GM21367 (cell line): ENCODE results near the gene C20orf173.
A peak's percentile ranks its signal among the peaks of the same experiment; 100 is the strongest.

Experiments
- ATAC-seq: cut with Tn5 transposase; IDR thresholded peaks from one replicate; pipeline ENCODE4 v1.9.1; 2021; ENCODE audit not compliant: unreplicated experiment

The C20orf173 gene

DNA sequence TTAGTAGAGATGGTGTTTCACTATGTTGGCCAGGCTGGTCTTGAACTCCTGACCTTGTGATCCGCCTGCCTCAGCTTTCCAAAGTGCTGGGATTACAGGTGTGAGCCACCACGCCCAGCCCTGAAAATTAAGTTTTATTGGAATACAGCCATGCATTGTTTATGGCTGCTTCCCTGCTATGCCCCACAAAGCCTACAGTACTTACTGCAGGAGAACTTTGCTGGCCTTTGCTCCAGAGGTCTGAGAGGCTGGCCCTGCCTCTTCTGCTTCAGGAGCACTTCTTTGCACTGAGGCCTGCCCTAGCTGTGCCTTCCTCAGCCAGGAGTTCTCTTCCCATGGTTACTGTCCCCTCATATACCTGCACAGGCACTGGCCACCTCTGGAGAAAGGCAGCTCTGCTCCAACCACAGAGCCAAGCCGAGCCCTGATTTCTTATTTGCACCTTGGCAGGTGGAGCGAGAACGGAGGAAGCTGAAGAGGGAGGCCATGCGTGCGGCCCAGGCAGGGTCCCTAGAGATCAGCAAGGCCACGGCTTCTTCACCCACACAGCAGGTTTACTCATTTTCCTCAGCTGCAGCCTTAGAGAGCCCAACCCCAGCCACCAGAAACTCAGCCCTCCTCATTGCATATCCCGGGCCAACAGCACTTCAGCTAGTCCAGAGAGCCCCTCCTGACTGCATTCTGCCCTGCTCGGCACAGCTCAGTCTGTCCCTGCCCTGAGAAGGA lies 20.8 kb downstream of the C20orf173 start:
- ATAC-seq = no peak

DNA sequence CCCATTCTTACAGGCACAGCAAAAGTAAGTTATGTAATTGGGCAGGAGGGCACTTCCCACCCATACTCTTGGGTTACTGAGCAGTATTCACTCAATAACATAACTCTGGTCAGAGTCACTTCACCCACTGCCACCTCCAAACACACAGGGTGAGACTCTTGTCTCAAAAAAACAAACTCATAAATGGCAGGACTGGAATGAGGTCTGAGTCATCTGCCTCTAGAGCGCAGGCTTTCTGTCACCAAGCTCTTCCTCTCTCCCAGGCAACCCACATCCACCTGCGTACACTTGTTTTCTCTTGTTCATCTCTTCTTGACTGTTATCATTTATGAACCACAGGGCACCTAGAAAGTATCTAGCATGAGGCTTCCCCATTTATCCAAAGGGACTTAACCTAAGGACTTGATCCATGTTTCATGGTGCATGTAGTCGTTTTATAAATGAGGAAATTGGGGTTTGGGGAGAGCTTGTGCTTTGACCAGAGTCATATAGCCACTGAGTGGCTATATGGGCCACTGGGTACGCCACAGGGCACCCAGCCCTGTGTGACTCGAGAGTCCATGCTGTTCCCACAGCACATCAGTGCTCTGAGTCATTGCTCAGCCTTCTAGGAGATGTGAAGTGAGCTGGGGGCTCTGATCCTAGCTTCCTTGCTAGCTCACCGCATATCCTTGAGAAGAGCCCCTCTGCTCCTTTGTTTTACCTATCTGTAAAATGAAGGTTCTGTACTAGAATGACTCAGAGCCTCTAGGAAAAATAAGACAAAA lies 22.4 kb downstream of the C20orf173 start:
- ATAC-seq = no peak

DNA sequence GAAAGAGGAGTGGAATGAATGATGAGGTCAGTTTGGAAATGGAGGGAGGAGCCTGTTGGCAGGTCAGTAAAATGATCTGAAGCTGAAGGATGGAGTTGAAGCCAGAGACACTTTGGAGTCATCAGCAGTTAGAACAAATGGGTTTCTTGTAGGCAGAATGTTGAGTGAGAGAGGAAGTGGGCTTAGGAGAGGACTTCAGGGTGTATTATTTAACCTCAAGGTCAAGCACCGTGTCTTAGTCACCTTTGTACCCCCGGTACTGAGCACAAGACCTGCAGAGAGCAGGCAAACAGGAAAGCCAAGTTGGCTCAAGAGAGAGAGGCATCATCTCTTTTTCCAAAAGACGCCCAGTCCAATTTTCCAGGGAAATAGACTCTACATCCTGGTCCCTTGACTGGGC lies 23.3 kb downstream of the C20orf173 start:
- no peak for ATAC-seq

DNA sequence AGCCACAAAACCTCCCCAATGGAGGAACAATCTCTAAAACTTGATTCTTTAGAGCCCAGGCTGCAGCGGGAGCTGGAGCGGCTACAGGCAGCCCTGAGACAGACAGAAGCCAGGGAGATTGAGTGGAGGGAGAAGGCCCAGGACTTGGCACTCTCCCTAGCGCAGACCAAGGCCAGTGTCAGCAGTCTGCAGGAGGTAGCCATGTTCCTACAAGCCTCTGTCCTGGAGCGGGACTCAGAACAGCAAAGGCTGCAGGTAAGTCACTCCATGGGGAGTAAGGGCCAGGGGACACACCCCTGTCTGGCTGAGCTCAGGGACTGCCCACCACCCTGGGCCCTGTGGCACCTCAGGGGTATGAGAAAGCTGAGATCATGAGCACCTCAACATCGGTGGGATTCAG lies 24.7 kb downstream of the C20orf173 start:
- no peak for ATAC-seq

DNA sequence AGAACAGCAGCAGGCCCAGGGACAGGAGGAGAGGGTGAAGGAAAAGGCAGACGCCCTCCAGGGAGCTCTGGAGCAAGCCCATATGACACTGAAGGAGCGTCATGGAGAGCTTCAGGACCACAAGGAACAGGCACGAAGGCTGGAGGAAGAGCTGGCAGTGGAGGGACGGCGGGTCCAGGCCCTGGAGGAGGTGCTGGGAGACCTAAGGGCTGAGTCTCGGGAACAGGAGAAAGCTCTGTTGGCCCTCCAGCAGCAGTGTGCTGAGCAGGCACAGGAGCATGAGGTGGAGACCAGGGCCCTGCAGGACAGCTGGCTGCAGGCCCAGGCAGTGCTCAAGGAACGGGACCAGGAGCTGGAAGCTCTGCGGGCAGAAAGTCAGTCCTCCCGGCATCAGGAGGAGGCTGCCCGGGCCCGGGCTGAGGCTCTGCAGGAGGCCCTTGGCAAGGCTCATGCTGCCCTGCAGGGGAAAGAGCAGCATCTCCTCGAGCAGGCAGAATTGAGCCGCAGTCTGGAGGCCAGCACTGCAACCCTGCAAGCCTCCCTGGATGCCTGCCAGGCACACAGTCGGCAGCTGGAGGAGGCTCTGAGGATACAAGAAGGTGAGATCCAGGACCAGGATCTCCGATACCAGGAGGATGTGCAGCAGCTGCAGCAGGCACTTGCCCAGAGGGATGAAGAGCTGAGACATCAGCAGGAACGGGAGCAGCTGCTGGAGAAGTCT lies 25.5 kb downstream of the C20orf173 start:
- ATAC-seq = no peak

DNA sequence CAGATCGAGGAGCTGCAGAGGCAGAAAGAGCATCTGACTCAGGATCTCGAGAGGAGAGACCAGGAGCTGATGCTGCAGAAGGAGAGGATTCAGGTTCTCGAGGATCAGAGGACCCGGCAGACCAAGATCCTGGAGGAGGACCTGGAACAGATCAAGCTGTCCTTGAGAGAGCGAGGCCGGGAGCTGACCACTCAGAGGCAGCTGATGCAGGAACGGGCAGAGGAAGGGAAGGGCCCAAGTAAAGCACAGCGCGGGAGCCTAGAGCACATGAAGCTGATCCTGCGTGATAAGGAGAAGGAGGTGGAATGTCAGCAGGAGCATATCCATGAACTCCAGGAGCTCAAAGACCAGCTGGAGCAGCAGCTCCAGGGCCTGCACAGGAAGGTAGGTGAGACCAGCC lies 26.2 kb downstream of the C20orf173 start:
- no peak for ATAC-seq

DNA sequence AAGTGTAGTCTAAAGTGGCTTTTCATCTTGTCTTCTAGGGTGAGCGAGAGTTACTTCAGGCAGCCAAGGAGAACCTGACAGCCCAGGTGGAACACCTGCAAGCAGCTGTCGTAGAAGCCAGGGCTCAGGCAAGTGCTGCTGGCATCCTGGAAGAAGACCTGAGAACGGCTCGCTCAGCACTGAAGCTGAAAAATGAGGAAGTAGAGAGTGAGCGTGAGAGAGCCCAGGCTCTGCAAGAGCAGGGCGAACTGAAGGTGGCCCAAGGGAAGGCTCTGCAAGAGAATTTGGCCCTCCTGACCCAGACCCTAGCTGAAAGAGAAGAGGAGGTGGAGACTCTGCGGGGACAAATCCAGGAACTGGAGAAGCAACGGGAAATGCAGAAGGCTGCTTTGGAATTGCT lies 27.1 kb downstream of the C20orf173 start:
- no peak for ATAC-seq

DNA sequence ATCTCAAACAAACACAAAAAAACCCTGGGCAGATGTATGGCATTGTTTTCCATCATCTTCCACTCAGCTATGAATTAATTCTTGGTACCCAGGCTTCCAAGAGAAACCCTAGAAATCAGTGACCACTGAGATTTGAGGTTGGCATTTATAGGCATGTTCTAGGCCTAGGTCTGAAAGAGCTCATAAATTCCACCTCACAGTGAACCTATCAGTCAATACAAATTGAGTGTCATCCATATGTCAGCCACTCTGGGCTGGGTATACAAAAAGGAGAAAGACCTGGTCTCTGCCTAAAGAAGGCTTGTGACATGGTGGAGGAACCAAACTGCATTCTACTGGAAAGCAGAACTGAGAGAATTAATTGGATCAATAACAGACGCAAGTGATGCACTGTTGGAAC lies 30.2 kb downstream of the C20orf173 start:
- no peak for ATAC-seq

DNA sequence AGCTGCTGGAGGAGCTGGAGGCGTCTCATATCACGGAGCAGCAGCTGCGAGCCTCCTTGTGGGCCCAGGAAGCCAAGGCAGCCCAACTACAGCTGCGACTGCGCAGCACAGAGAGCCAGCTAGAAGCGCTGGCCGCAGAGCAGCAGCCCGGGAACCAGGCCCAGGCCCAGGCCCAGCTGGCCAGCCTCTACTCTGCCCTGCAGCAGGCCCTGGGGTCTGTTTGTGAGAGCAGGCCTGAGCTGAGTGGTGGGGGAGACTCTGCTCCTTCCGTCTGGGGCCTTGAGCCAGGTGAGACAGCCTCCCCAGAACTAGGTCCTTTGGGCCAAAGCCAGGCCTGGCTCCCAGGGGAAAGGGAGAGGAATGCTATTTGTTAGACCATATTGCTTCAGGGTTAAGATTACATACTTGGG lies 31.7 kb downstream of the C20orf173 start:
- no peak for ATAC-seq

DNA sequence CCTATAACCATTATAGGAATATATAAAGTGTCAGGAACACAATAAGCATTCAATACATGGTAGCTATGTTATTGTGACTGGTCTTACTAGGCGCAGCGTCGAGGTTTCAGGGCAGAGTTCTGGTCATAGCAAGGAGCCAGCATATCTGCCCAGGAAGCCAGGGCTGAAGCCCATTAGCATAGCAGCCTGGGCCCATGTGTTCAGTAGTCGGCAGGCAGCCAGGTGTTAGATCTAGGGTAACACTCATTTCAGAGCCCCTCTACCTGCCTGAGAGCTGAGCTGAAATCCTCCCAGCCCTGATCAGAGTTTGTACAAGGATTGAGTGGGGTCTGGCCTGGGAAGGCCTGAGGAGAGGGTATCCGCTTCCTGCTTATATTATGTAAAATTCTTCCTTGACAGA lies 32.1 kb downstream of the C20orf173 start:
- ATAC-seq = no peak

DNA sequence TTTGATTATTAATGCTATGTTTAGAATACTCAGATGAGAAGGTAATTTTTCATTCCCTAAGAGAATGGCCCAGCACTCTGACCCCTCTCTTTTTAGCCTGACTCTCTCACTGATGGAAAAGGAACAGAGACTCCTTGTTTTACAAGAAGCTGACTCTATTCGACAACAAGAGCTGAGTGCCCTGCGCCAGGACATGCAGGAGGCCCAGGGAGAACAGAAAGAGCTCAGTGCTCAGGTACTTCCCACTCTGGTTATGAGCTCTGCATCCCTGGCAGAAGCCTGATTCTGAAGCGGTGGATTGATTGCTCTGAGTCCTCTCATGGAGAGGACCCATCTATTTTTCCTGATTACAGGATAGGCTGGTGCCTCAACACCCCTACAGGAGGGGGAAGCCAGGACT lies 33.0 kb downstream of the C20orf173 start:
- ATAC-seq = no peak

DNA sequence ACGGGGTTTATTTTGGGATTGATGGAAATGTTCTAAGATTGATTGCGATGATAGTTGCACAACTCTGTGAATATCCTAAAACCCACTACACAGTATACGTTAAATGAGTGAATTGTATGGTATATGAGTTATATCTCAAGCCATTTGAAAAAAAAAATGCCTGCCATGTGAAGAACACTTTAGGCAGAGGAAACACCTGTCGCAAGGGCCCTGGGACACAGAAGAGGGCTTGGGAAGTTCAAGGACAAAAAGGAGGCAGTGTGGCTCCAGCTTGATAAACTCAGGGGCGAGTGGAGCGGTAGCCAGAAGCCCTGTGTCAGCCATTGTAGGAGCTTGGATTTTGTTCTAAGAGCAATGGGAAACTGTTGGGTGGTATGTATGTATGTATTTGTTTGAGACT lies 37.1 kb downstream of the C20orf173 start:
- no peak for ATAC-seq

DNA sequence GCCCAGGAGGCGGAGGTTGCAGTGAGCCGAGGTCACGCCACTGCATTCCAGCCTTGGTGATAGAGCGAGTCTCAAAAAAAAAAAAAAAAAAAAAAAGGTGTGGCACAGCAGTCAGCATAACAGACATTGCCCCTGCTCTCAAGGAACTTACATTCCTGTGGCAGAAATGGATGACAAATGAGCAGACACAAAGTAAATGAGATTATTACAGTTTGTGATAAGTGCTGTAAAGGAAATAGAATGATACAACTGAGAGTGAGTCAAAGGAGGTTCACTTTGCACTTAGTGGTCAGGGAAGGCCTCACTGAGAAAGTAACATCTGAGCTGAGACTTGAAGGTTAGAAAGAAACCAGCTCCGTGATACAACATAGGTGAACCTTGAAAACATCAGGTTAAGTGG lies 37.6 kb downstream of the C20orf173 start:
- ATAC-seq = no peak

DNA sequence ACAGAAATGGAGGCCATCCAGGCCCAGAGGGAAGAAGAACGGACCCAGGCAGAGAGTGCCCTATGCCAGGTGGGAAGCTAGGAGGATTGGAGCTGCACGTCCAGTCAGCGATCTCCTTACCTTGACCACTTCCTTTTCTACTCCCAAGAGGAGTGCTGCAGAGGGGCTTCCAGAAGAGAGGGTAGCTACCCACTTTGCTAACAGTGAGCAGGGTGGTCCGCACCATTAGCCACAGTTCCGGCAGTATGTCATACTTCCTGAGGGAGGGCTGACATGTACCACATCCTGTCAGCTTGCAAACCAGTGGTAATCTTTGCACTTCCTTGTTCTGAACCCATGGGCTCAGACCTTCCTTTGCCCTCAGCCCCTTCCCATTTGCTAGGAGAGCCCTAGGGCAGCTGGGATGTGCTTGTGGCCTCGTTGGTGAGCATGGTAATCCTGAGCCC lies 38.7 kb downstream of the C20orf173 start:
- peak; percentile 92 for ATAC-seq

DNA sequence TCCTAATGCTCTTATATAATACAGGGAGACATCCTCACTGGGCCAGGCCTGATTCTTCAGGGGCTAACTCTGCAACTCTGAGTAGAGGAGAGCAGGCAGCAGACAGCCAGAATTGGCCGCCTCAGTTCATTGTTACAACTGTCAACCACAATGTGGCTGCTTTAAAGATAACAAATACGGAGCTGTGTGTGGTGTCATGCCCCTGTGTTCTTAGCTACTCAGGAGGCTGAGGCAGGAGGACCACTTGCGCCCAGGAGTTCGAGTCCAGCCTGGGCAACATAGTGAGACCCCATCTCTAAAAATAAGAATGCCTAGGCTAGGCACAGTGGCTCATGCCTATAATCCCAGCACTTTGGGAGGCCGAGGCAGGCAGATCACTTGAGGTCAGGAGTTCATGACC lies 39.7 kb downstream of the C20orf173 start:
- no peak for ATAC-seq

DNA sequence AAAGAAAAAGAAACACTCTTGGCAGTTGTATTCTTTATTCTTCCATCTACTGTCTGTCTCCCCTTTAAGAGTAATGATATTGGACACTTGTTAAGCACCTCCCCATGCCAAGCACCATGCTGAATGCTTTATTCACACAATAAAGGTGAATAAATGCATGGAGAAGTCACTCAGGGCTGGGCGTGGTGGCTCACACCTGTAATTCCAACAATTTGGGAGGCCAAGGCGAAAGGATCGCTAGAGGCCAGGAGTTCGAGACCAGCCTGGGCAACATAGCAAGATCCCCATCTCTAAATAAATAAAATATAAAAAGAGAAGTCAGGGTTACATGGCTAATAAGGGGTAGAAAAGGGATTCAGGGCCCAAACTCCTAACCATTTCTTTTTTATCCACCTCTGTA lies 42.0 kb downstream of the C20orf173 start:
- ATAC-seq = no peak

DNA sequence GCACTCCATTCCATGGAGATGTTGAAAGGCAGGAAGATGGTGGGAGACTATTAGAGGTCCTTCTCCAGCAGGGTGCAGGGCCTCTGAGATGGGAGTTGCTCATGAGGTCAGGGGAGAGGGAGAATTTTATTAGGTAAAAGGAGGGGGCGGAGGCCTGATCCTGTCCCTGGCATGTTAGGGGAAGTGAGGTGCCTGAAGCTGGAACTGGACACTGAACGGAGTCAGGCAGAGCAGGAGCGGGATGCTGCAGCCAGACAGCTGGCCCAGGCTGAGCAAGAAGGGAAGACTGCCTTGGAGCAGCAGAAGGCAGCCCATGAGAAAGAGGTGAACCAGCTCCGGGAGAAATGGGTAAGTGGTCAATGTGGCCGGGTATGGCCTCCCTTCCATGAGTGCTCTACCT lies 49.7 kb downstream of the C20orf173 start:
- no peak for ATAC-seq

DNA sequence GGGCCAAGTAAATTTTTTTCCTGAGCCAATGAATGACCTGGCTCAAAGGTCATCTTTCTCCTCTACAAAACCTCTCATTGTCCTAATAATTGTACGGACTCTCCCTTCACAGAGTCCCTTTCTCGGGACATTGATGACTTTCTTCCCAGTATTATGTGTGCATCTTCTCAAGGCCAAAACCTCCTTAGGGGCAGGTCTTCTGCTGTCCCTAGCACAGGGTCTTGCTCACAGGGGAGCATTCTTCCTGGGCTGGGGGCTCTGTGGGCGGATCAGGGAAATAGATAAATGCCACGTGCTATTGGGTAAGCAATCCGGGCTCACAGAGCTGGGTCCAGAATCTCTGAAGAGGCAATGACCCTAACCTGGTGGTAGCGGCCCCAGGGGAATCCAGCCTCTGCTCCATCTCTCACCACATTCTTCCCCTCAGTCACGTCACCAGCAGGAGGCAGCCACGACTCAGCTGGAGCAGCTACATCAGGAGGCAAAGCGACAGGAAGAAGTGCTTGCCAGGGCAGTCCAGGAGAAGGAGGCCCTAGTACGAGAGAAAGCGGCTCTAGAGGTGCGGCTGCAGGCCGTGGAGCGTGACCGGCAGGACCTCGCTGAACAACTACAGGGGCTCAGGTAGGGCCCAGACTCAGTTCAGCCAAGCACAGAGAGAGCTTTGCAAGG lies 50.5 kb downstream of the C20orf173 start:
- no peak for ATAC-seq
